ENCODE measurements around the gene DCDC2.

Gene DCDC2

DNA sequence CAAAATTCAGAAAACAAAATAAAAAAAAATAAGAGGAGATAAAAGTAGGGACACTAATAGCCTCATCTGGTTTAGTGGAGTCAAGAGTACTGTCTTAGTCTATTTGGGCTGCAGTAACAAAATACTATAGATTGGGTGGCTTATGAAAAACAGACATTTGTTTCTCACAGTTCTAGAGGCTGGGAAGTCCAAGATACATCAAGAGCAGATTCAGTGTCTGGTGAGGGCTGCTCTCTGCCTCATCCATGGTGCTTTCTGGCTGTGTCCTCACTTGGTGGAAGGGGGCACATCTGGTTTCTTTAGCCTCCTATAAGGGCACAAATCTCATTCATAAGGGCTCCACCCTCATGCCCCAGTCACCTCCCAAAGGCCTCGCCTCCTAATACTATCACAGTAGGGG is 205.8 kb downstream of the DCDC2 start:
- TF ChIP-seq, protein P1, sequence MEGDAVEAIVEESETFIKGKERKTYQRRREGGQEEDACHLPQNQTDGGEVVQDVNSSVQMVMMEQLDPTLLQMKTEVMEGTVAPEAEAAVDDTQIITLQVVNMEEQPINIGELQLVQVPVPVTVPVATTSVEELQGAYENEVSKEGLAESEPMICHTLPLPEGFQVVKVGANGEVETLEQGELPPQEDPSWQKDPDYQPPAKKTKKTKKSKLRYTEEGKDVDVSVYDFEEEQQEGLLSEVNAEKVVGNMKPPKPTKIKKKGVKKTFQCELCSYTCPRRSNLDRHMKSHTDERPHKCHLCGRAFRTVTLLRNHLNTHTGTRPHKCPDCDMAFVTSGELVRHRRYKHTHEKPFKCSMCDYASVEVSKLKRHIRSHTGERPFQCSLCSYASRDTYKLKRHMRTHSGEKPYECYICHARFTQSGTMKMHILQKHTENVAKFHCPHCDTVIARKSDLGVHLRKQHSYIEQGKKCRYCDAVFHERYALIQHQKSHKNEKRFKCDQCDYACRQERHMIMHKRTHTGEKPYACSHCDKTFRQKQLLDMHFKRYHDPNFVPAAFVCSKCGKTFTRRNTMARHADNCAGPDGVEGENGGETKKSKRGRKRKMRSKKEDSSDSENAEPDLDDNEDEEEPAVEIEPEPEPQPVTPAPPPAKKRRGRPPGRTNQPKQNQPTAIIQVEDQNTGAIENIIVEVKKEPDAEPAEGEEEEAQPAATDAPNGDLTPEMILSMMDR (IDR thresholded peaks at IDR 0.05): no peak

DNA sequence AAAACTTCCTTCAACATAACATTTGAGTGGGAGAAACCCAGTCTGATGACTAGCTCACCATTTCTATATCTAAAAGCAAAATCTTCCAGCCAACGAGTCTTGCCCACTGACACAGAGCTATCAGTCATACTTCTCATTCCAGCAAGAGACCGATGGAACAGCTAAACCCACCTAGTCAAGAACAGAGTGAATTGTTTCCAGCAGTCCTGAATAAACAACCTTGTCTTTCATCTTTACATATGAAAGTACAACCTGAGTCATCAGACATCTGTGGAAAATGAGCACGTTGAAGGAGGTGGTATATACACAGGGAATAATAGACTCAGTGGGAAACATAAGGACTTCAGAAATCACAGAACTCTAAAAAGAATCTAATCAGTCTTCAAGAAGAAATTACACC is 208.0 kb downstream of the DCDC2 start:
- TF ChIP-seq, protein P1 (IDR thresholded peaks at IDR 0.05): no peak

DNA sequence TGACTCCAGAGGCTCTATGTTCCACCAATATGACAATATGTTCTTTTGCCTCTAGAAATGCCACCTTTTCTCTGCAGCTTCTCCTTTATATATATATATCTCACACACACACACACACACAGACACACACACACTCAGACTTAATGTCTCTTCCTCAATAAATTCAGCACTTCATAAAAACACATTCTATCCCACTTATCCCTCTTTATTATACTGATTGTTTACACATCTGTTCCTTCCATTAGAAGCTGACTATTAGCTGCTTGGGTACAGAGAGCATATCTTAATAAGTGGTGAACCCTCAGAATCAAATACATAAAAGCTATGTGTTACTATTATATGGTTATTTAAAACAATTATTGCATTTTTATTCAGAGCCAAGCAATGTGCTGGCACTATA is 208.6 kb downstream of the DCDC2 start:
- TF ChIP-seq, protein P1 (IDR thresholded peaks at IDR 0.05): no peak

DNA sequence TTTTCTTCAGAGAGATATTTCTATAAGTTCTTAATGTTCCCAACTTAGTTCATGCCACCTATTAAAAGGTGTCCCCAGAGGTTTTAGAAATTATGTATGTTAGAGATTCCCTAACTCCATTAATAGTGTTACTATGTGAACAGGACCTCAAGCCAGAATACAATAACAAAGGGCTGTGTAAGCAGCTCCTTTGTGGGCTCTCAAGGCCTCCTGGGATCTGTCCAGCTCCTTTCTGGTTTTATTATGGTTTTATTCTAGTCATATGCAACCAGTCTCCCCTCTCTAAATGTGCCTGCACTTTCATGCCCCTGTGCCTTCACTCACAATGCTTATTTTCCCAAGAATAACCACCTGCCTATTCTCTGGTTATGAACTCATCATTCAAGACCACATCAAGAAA is 209.2 kb downstream of the DCDC2 start:
- TF ChIP-seq, protein P1 (IDR thresholded peaks at IDR 0.05): no peak

DNA sequence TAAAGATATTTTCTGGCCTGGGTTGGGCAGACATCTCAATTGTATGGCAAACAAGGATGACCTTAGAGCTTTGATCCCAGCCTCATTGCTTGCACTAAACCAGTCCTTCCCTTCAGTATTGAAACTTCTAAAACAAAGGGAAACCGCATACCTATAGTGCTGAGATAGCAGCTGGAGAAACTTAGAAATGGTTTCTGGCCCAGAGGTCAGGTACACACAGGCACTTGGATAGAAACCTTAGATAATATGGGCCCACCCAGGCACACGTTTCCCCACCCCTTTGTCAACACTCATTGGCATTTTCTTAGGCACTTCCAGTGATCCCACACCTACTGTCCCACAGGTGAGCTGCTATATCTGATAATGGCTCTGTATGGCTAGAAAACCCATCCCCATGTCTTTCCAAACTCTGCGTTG is 209.7 kb downstream of the DCDC2 start:
- TF ChIP-seq, protein P1 (IDR thresholded peaks at IDR 0.05): no peak

DNA sequence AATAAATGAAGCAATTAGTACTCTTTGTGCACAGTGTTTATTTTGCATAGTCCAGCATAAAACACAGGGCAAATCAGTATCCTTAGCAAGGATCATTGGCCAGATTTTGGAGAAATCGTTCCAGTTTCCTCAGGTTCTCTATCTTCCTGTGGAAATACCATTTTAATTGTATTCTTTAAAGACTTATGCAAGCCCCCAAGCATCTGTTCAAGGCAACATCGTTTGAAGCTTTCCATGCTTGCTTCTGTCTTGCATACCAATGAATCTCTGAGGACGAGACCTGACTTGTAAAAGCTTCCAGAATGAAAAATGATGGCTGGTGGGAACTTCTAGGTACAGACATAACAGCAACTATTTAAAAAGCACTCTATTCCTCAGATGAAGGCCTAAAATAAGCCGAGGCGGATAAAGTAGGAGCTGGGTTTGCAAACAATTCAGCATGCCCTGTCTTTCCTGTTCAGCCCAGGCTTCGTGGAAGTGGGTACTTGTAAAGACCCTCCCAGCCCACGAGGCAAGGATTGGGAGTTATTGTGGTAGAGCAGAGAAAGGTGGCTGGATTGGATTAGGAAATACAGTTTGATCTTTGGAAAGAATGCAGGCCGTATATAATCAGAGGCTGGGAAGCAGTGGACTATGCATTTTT is 210.2 kb downstream of the DCDC2 start:
- TF ChIP-seq, protein P1 (IDR thresholded peaks at IDR 0.05): no peak

DNA sequence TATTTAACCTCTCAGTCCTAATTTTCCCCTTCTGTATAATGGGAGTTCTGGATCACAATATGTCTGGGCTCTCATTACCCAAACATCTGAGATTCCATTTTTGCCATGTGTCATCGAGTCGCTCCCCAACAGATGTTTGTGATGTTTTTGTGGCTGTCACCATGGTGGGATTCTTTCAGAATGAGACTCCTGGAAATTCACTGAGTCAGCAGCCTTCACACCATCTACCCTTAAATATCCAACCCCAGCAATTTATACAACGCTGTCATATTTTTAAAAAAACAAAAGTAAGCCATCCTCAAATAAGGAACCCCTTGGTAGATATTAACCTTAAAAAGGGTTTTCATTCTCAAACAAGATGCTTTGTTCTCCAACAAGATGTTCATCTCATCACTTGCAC is 211.0 kb downstream of the DCDC2 start:
- TF ChIP-seq, protein P1 (IDR thresholded peaks at IDR 0.05): no peak

DNA sequence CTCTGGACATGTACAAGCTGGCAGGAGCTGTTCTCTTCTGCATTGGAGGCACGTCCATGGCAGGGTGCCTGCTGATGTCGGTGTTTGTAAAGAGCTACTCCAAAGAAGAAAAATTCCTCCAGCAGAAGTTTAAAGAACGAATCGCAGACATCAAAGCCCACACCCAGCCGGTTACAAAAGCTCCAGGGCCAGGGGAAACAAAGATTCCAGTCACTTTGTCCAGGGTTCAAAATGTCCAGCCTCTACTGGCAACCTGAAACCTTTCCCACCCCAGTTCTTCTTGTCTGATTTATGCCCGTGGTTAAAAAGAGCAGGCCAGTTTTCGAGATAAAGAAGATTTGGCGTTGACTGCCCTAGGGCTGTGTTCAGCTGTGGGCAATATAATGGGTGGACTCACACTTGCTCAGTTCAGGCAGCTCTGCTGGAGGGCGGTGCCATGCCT is 212.1 kb downstream of the DCDC2 start:
- TF ChIP-seq, protein P1 (IDR thresholded peaks at IDR 0.05): no peak

Measured in LNCAP (cell line).